SU-DHL-6 (cell line): ENCODE results near the gene PTRH2.

Experiments used
- H2AFZ ChIP-seq: fragments of 200-600 bp; sonication (generic); 2 replicates; pipeline ENCODE4 v1.6.1; 2014; ENCODE audit warnings: low read depth, mild to moderate bottlenecking, moderate library complexity, mixed read lengths, antibody characterized with exemption, low read length; ENCODE audit not compliant: severe bottlenecking
- H3F3A ChIP-seq: fragments of 200-600 bp; shearing (Covaris generic); 2 replicates; pipeline ENCODE4 v1.6.0; 2016; ENCODE audit warnings: antibody characterized with exemption, mild to moderate bottlenecking; ENCODE audit not compliant: insufficient read depth
- H3K27ac ChIP-seq: fragments of 200-600 bp; sonication (generic); 2 replicates; pipeline ENCODE4 v1.5.1; 2016; ENCODE audit warnings: low read depth, mild to moderate bottlenecking, low read length, moderate library complexity, mixed read lengths
- H3K27me3 ChIP-seq: fragments of 200-600 bp; sonication (generic), shearing (Covaris generic); 2 replicates; pipeline ENCODE4 v1.6.0; 2014; ENCODE audit warnings: mild to moderate bottlenecking, low read length
- H3K36me3 ChIP-seq: fragments of 200-600 bp; sonication (generic); 2 replicates; pipeline ENCODE4 v1.6.1; 2014; ENCODE audit warnings: mild to moderate bottlenecking, low read length, mixed read lengths
- H3K4me2 ChIP-seq: fragments of 300-600, 200-600 bp; shearing (Covaris generic), sonication (generic); 2 replicates; pipeline ENCODE4 v1.6.0; 2014; ENCODE audit warnings: low read length, low read depth, mild to moderate bottlenecking; ENCODE audit not compliant: poor library complexity, severe bottlenecking
- H3K4me3 ChIP-seq: fragments of 200-600 bp; sonication (generic); 2 replicates; pipeline ENCODE4 v1.5.1; 2014; ENCODE audit warnings: antibody characterized with exemption, low read length, mild to moderate bottlenecking, mixed read lengths; ENCODE audit not compliant: insufficient read depth, poor library complexity, severe bottlenecking
- H3K79me2 ChIP-seq: fragments of 200-600 bp; sonication (generic); 2 replicates; pipeline ENCODE4 v1.6.1; 2014; ENCODE audit warnings: mild to moderate bottlenecking, low read length, moderate library complexity; ENCODE audit not compliant: insufficient read depth
- H3K9ac ChIP-seq: fragments of 200-600 bp; sonication (generic); 2 replicates; pipeline ENCODE4 v1.7.0; 2014; ENCODE audit warnings: mild to moderate bottlenecking, low read length
- H3K9me2 ChIP-seq: fragments of 200-600 bp; sonication (generic); replicated peaks from 2 replicates; pipeline ENCODE4 v1.6.1; 2014; ENCODE audit warnings: low read length; ENCODE audit not compliant: insufficient read depth
- H3K9me3 ChIP-seq: fragments of 200-600 bp; sonication (generic); 2 replicates; pipeline ENCODE4 v1.6.1; 2014; ENCODE audit warnings: low read length, mixed read lengths; ENCODE audit not compliant: insufficient read depth
- H4K20me1 ChIP-seq: fragments of 200-600 bp; sonication (generic); 2 replicates; pipeline ENCODE4 v1.6.1; 2014; ENCODE audit warnings: low read depth, mild to moderate bottlenecking, antibody characterized with exemption, low read length, moderate library complexity, mixed read lengths
- CTCF ChIP-seq: fragments of 200-600 bp; sonication (generic); IDR thresholded peaks from one replicate; pipeline ENCODE4 v1.5.1; 2017; ENCODE audit warnings: antibody characterized with exemption, mild to moderate bottlenecking, low read length, moderate library complexity; ENCODE audit not compliant: insufficient read depth, poor library complexity, severe bottlenecking
- EZH2phosphoT487 ChIP-seq: fragments of 200-600 bp; sonication (generic), shearing (Covaris generic); conservative IDR thresholded peaks from 2 replicates; pipeline ENCODE4 v1.6.1; 2018; ENCODE audit warnings: mild to moderate bottlenecking, antibody characterized with exemption, low read length, moderate library complexity, mixed read lengths

The PTRH2 gene

GRCh38 chr17:59730268-59730834, 23.1 kb upstream of the PTRH2 start:
- TF ChIP-seq EZH2phosphoT487: no peak
- no peak for TF ChIP-seq CTCF

DNA sequence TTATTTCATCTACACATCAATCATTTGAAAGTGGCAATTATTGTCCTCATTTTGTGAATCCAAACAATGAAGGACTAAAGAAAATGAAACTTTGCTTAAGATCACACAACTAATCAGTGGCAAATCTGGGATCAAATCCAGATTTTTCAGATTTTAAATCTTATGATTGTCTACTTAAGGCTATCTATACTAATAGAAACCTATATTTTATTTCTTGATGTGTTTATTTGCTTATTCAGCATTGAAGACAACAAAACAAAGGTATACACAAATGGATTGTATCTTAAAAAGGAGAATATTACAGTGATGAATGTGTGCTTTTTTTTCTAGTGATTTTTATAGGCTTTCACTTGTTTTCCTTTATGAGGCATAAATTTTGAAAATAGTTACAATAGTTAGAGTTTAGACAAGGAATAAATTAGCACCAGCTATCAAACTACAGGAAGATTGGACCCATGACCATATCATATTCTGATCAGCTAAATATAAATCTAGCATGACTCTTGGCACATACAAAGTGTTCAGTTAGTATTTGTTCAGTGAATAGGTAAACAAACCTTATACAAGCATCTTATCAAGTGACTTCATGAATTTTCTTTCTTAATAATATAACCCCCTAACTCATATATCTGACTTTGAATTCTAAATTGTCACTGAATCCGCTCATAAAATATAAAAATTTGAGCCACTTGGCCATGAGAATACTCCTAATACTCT, 20.7 kb upstream of the PTRH2 start:
- H3K79me2 ChIP-seq: peaks cover 47% of the 10 kb centered on the region
- H3F3A ChIP-seq: 0 out of 2 replicates have a peak, but pooled peaks cover 5% of the 10 kb centered on the region
- H3K36me3 ChIP-seq: no peaks in the 10 kb centered on the region
- H3K9ac ChIP-seq: no peak overlapping the region
- H3K4me2 ChIP-seq: no peak overlapping the region
- no peaks in the 10 kb centered on the region for H3K27me3 ChIP-seq
- H3K27ac ChIP-seq: no peak overlapping the region
- TF ChIP-seq EZH2phosphoT487 (no peak), CTCF (no peak)
- no peaks in the 10 kb centered on the region for H3K9me2 ChIP-seq
- no peaks in the 10 kb centered on the region for H4K20me1 ChIP-seq
- H3K4me3 ChIP-seq: no peak overlapping the region
- no peaks in the 10 kb centered on the region for H3K9me3 ChIP-seq
- H2AFZ ChIP-seq: no peak overlapping the region

More at GRCh38 chr17:59730268-59730834, 23.1 kb upstream of the PTRH2 start:
- Histone ChIP-seq H4K20me1 (no peaks in the 10 kb centered on the region), H3K9ac (no peak overlapping the region), H3K9me2 (no peaks in the 10 kb centered on the region), H2AFZ (no peak overlapping the region), H3K9me3 (no peaks in the 10 kb centered on the region), H3K4me2 (no peak overlapping the region), H3K4me3 (no peak overlapping the region), H3K27me3 (no peaks in the 10 kb centered on the region), H3F3A (0 out of 2 replicates have a peak, but pooled peaks cover 5% of the 10 kb centered on the region), H3K79me2 (peaks cover 39% of the 10 kb centered on the region), H3K36me3 (no peaks in the 10 kb centered on the region), H3K27ac (no peak overlapping the region)

- no peaks in the 10 kb centered on the region for H3K9me3 ChIP-seq
- peaks cover 68% of the 10 kb centered on the region for H3K79me2 ChIP-seq
- no peak overlapping the region for H3K27ac ChIP-seq
- H3K9ac ChIP-seq: no peak overlapping the region
- 0 out of 2 replicates have a peak, but pooled peaks cover 4% of the 10 kb centered on the region for H3F3A ChIP-seq
- H3K4me3 ChIP-seq: no peak overlapping the region
- no peaks in the 10 kb centered on the region for H3K27me3 ChIP-seq
- H3K4me2 ChIP-seq: no peak overlapping the region
- H3K9me2 ChIP-seq: no peaks in the 10 kb centered on the region
- H2AFZ ChIP-seq: no peak overlapping the region
- no peaks in the 10 kb centered on the region for H4K20me1 ChIP-seq
- no peak for TF ChIP-seq EZH2phosphoT487
- TF ChIP-seq CTCF: no peak
- H3K36me3 ChIP-seq: no peaks in the 10 kb centered on the region
Observed at GRCh38 chr17:59725691-59726090, 18.5 kb upstream of the PTRH2 start.
